GM18870 (cell line): Measurements from ENCODE around the gene SPIRE1.

Experiments
- ATAC-seq: cut with Tn5 transposase; IDR thresholded peaks from one replicate; pipeline ENCODE4 v1.9.1; 2021; ENCODE audit warnings: moderate library complexity; ENCODE audit not compliant: unreplicated experiment

SPIRE1 gene

DNA sequence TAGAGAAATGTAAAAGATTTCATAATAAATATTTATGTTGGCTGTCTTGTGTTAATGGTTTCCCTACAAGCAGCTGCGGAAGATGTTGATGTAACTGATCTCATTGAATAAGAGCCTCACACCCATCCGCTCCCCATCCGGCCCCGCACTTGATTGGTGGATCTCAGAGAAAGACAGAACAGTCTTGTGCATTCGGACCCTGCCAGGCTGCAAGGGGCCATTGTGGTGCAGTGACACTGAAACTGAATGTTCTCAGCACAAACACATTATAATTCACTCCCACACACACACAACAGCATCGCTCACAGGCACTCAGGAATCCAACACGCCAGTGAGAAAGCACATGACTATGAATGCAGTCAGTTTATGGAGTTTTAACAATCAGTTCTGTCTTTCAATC is 202.4 kb downstream of the SPIRE1 start:
- ATAC-seq, result no peak

DNA sequence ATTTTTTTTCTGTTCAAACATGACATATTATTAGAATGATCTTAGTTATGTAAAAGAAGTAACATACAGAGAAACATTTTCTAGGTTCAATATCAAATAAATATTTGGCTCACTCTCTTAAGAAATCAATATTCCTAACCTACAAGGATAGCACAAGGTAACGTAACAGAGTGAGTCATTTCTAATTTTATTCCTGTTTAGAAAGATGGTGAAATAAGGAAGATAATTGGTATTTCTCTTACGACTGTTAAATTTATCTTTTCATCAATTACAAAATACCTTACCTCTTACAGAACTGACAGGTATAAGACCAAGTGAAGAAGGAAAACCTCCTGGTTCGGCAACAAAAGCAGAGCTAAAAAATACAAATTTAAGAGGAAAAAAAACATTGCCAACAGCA is 205.1 kb downstream of the SPIRE1 start:
- ATAC-seq, result no peak

DNA sequence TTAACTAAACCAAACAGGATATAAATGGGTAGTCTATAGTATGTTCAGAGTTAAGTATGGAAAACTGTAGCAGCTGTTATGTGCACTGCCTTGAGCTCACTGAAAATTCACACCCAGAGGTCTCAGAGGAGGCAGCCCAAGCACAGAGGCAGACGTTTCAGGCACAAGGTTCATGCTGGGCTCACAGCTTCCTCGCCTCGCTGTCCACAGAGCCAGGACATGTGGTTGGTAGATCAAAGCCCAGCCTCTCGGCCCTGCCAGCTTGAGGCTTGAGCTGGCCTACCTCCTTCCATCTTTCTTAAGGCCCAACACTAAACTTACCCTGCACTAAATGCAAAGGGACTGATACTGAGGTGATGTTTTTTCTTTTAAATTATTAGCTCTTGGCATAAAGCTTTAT is 206.5 kb downstream of the SPIRE1 start:
- ATAC-seq, result no peak

DNA sequence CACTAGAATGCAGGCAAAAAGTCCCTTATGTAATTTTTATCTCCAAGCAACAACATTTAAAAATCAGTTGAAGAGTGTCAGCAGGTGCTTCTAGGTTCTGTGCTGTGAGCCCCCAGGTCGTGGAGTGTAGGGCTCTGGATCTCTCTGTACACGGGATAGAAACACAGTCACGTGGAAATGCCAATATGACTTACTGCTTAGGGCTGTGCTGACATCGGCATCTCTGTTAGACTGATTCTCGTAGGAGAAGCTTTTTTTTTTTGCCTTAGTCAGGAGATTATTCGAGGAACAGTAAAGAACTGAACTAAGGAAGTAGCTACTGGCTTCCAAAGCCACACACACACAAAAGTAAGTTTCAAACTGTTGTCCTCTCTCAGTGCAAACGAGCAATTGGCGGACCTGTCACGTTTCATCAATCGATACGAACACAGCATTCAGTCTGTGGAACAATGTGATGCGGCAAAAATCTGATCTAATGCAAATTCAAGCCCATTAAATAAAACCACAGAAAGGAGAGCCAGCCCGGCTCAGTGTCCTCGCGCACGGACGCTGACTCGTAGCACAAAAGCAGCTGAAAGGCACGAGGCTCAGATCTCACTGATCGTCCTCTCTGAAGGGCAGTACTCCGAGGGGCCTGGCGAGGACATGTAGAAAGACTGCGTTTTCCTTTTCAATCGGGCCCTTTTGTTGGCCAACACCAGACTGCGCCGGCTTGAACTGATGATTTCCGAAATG is 208.7 kb downstream of the SPIRE1 start:
- ATAC-seq, result no peak

DNA sequence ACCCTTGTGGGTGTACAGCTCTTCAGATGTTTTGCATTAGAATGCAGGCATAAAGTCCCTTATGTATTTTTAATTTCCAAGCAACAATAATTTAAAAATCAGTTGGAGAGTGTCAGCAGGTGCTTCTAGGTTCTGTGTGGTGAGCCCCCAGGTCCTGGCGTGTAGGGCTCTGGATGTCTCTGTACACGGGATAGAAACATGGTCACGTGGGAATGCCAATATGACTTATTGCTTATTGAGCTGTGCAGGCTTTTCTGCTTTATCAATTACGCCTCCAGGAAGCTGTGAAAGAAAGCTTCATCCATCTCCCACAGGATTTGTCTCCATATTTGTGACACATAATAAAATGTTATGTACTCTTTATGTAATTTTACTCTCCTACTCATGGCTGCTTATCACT is 212.4 kb downstream of the SPIRE1 start:
- ATAC-seq, result no peak

DNA sequence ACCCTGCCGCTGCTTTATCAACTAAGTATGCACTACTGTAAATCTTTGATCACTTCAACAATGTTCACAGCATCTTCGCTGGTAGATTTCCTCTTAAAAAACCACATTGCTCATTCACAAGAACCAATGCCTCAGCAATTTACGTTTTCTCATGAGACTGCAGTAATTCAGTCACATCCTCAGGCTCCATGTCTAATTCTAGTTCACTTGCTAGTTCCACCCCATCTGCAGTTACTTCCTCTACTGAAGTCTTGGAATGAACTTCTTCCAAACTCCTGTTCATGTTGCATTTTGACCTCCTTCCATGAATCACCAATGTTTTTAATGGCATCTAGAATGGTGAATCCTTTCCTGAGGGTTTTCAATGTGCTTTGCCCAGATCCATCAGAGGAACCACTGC is 214.4 kb downstream of the SPIRE1 start:
- ATAC-seq, result no peak

DNA sequence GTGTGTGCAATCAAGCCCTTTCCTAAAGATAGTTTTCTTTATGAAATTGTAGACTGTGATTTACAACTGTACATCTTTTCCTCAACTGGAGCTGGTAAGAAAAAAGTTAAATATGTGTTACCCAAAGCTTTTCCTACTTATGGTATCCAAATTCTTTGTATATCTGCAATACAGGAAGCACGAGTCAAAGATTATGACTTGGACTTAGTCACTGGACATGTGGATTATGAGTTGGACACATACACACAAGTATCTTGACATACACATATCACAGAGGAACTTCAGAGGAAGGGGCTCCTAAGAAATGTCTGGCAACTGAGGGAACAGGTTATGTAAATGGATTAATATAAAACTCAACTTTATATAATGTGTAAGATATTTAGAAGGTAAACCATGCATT is 215.0 kb downstream of the SPIRE1 start:
- ATAC-seq, result no peak

DNA sequence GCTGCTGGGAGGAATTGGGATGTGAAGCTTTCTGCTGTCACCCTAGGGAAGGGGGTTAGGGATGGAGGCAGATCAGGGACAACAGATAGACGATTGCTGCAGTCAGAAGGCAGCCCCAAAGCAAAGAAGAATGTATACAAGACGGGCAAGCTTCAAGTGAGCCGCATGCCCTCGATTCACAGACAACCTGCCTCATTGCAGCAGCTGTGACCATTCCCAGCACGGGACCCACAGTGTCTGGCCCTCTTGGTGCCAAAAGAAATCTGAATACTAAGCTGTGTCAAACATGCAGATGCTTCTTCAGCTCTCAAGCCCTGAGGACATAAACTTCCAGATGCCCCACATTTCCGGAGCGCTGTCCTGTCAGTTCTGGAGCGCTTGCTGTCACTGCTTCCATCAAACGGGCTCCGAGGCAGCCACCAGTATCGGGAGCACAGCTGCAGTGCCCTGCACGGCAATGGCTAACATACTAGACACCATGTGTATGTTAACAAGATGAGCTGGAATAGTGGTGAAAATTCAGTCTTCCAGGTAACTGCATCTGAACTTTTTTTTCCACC is 216.4 kb downstream of the SPIRE1 start:
- ATAC-seq, result no peak

DNA sequence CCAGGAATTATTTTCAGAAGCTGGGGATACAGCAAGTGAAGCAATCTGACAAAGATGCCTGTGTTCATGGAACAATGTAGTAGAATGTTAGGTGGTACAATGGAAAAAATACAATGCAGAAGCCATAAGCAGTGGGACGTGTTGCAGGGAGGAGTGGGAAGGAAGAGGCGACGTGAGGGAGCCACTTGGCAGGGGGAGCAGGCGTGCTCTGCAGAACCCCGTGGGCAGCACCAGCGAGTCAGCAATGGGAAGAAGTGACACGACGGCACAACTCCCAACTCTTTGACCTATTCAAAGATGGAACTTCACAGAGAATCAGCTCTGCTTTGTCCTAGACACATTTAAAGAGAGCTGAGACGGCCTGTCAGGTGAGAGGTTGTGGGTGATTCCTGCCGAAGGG is 219.7 kb downstream of the SPIRE1 start:
- ATAC-seq, result no peak

DNA sequence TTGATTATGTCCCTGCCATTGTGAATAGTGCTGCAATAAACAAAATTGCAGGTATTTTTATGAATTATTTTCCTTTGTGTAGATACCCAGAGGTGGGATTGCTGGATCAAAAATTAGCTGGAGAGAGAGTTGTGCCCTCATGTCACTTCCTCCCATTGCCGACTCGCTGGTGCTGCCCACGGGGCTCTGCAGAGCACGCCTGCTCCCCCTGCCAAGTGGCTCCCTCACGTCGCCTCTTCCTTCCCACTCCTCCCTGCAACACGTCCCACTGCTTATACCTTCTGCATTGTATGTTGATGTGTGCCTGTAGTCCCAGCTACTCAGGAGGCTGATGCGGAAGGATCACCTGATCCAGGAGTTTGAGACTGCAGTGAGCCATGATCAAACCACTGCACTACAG is 222.0 kb downstream of the SPIRE1 start:
- no peak for ATAC-seq

DNA sequence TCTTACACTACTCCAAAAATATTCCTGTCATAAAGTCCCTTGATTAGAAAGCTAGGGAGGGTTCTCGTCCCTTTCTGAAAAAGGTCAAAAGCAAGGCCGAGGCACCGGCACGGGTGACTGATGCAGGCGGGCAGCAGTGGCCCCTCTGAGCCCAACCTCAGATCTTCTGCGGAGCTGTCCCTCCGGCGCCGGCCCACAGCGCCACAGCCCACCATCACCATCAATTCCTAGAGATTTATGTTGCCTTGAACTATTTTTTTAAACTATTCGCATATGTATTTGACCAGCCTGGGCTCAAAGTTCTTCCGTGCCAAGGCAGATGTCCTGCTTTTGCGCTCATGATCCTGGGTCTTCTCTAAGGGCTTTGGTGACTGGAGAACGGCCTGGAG is 223.4 kb downstream of the SPIRE1 start:
- no peak for ATAC-seq

DNA sequence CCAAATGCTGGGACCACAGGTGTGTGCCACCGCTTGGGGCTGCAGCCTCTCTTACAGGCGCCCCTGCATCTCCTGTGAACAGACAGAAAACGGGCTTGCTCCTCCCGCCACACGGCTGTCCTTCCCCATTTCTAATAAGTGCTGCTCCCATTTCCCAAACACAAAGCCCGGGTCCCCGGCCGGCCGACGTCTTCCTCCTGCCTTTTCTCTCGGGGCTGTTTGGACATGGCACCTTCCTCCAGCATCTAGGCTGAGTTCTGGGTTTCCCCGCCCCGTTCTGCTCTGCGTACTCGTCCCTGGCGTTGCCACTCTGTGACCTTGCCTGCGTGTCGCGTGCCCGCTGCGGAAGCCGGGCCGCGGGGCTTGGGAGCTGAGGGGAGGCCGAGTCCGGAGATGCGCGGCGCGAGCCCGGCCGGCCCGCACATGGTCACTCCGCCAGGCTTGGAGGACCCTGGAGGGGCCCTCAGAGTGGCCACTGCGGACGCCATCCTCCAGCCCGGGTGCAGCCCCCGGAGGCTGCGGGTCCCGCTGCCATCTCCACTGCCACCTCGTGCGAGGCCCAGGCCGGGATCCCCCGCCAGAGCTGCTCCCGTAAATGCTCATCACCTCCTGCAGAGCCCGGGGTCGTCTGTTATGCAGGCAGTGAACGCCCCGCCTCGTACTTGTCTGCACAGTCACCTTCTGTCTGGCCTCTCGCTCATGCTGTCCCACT is 223.9 kb downstream of the SPIRE1 start:
- ATAC-seq, result no peak

DNA sequence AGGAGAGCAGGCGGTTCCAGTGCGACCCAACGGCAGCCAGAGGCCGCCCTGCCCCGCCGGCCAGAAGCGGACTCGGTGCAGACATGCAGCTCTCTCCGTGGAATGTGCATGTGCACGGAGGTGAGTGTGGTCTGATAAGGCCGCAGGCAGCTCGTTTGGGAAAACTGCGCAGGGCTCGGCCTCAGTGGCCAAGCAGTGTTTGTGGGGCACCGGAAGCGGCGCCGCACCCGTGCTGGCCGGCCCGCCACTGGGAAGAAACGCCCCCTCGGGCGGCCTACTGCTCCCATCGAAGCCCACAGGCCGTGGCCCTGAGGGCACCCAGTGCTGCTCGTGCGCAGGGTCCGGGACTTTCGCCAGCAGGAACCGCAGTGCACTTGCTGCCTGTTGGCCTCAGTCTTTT is 225.0 kb downstream of the SPIRE1 start:
- no peak for ATAC-seq

DNA sequence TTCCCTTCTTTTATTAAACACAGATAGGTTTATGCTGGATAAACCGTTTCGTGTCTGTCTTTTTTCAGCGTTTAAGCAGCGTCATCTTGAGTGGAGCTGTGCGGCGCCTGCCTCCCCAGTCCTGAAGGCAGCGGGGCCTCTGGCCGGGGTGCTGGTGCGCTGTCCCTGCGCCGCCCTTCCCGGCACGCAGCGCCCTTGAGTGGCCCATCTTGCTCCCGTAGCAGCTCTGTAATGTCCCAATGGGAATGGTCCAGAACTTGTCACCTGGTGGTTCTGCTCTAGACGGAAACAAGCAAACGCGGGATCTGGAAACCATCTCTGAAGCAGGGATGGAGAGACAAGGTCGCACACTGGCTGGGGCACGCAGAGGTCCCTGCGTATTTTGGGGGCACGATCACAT is 225.7 kb downstream of the SPIRE1 start:
- no peak for ATAC-seq

DNA sequence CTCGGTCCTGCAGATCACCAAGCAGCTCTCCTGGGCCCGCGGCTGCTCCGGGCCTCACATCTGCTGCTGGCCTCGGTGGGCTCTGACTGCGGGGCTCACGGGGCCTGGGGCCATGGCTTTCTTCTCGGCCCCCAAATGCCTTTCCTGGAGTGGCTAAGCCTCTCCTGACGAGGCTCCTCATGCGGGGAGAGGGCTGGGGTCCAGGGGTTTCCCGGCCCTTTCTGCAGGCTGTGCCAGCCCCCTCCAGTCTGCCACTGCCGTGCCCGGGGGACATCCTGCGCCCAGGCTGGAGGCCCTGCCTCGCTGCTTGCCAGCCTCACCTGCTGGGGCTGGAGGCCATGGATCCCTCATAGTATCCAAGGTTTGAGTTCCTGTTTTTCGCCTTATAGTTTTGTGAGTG is 226.3 kb downstream of the SPIRE1 start:
- no peak for ATAC-seq

DNA sequence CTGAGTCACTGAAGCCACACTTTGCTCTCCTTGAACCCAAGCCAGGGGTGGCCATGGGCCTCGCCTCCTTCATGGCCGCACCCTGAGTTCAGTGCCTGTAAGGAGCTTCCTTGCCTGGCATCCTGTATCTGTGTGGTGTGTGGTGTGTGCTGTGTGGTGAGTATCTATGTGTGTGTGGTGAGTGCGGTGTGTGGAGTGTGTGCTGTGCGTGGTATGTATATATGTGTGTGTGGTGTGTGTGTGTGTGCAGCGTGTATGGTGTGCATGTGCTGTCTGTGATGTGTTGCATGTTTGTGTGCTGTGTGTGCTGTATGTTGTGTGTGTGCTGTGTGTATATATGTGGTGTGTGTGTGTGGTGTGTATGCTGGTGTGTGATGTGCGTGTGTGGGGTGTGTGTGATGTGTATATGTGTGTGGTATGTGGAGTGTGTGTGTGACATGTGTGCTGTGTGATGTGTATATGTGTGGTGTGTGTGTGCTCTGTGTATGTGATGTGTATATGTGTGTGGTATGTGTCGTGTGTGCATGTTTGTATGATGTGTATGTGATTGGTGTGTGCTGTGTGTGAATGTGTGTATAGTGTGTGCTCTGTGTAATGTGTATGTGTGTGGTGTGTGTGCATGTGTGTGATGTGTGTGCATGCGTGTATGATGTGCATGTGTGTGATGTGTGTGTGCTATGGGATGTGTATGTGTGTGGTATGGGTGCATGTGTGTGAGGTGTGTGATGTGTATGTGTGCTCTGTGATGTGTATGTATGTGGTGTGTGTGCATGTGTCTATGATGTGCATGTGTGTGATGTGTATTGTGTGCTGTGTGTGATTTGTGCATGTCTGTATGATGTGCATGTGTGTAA is 227.5 kb downstream of the SPIRE1 start:
- no peak for ATAC-seq

DNA sequence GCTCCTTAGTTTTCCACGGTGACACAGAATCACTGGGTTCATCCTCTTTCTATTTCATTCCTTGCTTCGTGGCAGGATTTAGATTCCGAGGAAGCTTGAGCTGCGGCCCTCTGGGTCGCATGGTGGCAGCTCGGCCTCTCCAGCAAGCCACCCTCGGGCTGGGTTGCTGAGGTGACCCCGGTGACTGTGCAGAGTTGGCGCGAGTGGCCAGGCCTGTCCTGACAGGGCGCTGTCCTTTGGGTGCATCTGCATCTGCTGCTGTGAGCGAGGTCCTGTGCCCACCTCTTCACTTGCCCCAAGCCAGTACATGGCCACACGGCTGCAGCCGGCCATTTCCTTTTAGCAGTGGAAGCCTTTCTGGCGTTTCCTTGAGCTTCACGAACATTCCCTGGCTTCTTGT is 228.4 kb downstream of the SPIRE1 start:
- ATAC-seq, result no peak

DNA sequence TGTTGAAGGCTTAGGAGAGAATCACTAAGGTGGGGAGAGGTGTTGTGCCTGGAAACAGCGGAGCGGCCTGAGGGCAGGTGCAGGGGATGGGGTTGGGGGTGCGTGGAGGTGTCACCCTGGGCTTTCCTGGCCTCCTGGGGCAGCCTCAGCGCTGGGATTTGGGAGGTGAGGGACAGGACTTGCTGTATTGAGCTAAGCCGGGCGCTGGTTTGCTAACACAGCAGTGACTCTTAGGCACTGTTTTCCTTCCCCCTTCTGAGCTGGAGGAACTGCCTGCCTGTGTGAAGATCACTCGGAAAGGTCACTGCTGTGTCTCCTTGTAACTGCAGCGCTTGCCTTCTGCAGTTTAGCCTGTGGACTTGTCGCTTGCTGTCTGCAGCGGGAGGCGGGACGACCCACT is 229.0 kb downstream of the SPIRE1 start:
- ATAC-seq, result no peak

DNA sequence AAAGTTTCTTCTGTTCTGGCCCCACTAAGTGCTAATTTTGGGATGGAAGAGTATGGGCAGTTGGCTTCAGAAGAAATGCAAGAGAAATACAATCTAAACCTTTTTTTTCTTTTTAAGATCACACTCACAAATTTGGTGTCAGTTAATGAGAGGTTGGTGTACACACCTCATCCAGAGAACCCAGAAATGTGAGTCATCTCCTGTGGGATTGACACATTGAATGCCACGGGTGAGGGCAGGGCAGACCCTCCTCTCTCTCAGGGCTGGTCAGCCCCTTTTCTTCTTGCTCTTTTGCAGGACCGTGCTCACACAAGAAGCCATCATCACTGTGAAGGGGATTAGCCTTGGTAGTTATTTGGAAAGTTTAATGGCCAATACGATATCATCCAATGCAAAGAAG is 231.0 kb downstream of the SPIRE1 start:
- no peak for ATAC-seq

DNA sequence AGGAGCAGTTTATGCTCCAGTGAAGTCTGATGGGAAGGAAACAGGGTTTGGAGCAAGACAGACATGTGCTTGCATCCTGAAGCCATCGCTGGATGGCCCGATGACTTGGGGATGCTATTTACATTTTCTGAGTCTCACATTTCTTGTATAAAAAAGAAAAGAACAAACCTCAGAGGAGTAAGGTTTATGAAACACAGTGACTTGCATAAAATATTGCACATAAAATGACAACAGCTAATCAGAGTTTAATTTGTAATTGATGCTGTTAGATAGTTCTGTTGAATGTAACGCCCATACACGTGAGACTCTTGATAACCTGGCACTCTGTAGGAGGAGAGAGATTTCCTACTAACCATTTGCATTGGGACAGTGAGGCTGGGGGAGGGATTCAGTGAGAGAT is 233.7 kb downstream of the SPIRE1 start:
- ATAC-seq, result no peak

DNA sequence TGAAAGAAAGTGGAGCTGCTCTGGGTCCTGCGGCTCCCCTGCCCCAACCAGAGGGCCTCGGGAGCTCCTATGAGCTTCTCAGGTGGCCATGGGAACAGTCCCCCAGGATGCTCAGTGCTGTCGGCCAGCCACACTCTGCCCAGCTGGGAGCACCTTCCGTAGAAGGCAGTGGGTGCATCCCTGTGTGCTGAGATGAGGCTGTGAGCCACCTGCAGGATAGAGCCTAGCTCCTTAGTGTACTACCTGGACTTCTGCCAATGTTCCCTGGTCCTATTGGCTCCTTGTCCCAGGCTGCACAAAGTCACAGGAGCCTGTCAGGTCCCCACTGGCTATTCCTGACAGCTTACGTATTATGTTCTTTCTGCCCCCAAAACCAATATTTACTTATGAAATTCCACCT is 234.1 kb downstream of the SPIRE1 start:
- no peak for ATAC-seq

DNA sequence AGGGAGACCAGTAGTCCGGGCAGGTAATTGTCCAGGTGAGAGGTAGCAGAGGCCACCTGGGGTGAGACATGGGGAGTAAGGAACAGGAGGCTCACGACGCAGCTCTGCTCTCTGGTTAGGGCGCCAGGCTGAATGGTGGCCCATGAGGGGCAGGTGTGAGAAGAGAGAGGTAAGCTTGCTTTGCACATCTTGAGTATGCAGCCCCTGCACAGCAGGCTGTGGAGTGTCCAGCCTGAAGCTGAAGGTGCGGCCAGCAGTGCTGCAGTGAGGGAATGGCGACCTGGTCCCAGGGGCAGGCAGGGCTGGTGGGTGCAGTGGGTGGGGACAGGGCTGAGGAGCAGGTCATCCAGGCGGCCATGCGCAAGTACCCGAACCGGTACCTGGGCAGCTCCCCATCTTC is 234.5 kb downstream of the SPIRE1 start:
- ATAC-seq, result no peak
